ENCODE data around the gene SEH1L.
A peak's percentile ranks its signal among the peaks of the same experiment; 100 is the strongest.
"Not testable (repeated sequence)": the region's sequence is repeated elsewhere in the genome, so short reads cannot be mapped to it uniquely, and the experiment has no call there.

Gene SEH1L

DNA sequence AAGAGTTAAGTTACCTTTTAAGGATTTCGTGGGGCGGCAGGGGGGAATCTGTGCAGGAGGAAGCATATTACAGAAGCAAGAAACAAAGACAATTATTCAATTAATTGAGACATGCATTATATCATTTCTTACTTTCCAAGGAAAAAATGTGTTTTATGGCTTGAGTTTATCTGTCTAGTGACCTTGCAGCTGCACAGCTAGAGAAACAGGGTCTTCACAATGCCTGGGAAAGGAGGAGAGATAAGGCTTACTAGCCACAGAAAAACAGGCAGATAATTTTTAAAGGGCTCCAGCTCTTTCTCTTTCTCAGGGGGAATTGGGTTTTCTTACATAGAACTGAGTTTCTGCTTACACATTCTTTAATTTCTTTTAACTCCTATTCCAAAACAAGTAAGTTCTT lies 49.5 kb downstream of the SEH1L start:
- DNase-seq = not testable (repeated sequence)

DNA sequence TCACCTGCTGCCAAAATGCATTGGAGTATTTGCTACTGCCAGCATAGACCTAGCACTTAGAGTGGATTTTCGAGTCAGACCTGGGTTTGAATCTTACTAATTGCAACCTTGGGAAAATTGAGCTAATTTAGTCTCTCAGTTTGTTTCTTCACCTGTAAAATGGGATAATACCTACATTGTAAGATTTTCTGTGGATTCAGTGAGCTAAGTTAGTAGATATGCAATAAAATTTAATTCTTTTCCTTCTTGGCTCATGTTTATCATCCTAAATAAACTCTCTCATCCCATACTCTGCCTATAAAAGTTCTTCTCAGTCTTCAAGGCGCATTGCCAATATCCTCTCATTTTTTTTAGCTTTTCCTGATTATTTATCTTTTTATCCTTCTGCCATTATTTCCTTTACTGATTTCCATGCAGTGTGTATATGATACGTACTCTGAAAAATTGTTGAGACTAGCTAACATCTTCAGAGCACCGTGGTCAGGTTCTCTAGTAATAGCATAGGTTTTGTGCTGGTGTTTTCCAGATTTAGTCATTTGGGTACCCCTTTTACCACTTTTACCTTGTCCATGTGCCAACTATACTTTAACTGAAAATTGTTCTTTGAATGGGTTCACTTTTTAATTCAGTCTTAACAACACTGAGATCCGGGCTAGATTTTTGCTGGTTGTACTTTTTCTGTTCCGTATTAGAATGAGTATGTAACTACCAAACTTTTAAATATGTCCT lies 50.7 kb downstream of the SEH1L start:
- no peak for DNase-seq

DNA sequence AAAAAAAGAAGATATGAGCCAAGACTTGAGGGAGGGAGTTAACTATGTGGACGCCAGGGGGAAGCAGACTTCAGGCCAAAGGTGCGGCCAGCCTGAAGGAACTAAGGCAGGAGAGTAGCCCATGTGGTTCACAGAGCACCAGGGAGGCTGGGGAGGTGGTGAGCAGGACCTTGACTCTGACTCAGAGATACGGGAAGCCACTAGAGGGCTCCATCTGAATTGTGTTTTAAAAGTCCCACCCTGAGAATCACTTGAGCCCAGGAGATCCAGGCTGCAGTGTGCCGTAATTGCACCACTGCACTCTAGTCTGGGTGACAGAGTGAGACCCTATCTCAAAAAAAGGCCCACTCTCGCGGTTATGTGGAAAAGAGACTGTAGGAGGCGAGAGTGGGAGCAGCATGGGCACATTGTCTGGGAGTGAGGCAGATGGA lies 55.7 kb downstream of the SEH1L start:
- peak in 1 of 2 experiments; percentile 41 for DNase-seq

DNA sequence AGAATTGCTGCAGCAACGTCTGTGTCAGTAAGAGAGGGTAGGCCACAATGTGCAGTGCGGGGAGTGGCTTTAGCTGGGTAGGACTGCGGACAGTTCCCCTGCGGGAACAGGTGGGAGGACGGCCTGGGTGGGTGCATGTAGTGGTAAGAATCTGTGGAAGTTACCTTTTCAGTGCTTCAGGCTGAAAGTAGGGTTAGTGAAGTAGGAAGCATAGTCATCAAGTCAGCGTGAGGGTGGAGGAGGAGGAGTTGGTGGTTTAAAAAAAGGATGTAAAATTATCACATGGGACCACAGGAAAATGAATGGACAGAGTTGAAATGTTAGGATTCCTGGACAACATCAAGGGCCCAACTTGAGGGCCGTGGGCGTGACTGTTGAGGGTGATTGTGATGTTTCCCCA lies 56.6 kb downstream of the SEH1L start:
- DNase-seq = no peak

DNA sequence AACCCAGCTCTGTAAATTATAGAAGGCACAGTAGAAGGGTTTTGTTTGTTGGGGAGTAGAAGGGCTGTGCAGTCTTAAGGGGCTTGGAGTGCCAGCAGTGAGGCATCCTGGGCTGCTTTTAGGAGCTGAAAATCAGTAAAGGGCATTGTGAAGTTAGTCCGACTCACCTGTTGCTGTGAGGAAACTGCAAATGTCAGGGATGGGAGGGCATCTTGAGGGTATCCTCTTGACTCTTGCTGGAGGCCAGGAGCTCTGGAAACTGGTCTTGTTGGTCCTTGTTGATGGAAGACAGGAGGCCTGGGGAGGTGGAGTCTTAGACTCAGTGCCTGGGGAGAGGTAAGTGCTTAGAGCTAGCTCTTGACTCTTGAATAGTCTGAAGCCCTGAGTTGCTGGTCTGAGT lies 57.5 kb downstream of the SEH1L start:
- no peak for DNase-seq

DNA sequence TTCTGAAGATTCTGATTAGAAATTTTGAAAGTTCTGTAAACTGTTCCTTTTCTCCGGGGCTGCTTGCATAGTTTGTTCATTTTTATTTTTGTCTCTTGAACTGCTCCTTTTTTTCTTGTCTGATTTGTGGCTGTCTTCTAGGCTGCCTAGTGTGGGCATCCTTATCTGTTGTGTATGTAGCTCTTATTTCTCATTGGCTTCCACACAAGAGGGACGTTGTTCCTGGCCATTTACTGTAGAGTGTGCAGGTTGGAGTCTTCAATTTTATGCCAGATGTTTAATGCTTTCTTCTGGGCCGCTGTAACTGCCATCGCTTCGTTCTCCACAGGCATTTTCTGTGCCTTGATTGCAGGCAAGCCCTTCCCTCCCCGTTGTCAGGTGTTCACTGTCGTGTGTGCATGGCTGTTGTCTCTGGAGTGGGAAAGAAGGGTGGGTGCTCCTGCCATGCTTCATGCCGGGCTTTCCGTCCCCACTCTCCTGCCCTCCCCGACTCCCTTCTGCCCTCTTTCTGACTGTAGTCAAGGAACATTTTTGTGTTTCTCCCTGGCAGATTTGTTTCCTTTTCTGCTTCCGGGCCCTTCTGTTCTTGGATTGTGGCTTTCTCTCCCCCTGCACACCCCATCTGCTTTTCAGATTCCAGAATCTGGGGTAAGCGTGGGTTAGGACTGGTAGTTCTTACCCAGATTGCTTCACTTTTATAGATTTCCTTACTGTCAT lies 58.9 kb downstream of the SEH1L start:
- DNase-seq = no peak

DNA sequence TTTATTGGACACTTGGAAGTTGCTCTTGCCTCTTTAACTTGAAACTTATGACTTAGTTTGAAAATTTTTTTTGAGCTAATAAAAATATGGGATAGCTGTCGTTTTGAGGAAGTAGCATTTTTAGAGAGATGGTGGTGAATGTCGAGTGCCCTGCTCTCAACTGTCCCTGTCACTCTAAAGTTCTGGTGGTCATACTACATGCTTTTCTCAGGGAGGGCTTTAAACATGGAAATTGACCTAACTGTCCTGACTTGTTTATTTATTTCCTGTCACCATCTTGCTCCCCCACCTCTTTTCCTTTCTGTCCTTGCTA lies 59.4 kb downstream of the SEH1L start:
- DNase-seq = no peak

DNA sequence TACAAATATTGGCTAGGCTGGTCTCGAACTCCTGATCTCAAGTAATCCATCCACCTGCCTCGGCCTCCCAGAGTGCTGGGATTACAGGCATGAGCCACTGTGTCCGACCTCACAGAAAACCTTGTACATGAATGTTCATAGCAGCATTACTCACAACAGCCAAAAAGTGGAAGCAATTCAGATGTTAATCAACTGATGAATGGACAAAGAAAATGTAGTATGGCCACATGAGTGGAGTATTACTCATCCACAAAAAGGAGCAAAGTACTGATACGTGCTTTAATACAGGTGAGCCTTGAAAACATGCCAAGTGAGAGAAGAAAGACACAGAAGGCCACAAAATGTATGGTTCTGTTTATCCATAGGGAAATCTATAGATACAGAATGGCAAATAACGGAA lies 63.9 kb downstream of the SEH1L start:
- no peak for DNase-seq

DNA sequence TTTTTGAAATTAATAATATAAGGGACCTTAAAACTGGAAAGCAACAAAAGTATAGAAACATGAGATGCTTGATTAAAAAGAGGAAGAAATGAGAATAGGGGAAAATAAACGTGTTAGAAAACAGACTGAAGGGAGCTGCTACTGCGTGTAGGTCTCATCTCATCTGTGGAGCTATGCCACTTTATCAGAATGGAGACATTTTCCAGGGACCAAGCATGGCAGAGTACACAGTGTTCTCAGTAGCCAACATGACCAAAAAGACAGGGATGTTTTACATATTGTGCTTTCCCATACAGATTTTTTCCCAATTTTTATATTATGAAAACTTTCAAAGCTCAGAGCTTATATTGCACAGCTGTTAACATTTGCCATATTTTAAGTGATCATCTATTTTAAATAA lies 66.4 kb downstream of the SEH1L start:
- no peak for DNase-seq

DNA sequence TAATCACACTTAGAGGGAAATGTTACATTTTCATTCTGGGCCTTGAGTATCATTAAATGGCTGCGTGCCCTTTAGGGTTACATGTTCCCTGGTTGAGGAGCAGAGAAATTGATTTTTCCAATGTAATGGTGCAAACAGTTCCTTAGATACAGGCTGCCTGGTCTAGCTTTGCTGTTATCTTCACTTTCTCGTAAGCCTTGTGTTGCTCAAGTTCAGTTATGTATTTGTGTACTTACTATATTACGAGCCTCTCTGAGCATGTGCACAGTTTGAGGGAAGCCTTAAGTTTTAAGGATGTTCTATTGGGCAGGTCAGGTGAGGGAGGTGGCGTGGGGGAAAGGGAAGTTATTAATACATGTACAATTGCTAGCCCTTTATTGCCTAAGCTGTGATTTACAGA lies 67.0 kb downstream of the SEH1L start:
- no peak for DNase-seq

DNA sequence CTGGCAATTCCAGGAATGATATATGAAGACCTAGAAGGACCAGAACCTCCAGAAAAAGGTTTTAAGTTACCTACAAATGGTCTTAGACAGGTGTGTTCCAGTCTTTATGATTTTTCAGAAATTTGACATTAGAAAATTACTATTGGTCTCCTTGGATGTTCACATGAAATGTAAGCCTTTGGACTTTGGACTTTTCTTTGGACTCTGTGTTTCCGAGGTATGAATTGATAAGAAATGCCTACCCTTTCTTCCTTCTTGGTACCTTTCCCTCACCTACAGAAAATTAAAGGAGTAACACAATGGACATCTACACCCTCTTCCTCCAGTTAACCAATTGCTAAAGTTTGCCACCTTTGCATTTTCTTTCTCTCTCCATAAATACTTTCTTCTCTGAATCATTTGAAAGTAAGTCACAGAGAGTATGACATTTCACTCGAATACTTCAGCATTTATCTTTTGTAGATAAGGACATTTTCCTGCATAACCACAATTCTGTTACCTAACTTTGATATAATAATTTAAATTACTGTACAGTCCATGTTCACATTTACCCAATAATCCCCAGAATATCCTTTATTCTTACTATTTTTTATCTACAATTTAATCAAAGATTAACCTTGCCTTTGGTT lies 69.5 kb downstream of the SEH1L start:
- DNase-seq = no peak

DNA sequence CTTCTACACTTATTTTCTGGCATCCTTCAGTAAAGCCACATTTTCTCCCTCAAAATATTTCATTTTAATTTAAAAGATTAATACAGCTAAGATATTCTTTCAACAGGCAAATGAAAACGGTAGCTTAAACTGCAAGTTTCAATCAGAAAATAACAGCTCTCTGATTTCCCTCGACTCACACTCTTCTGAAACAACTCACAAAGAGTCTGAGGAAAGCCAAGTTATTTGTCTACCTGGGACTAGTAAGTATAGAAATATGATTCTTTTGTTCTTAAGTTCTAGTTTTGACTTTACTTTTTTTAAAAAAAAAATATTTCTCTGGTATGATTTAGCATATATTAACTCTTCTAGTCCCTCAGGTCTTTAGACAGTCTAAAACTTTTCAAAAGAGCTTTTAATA lies 70.6 kb downstream of the SEH1L start:
- no peak for DNase-seq

DNA sequence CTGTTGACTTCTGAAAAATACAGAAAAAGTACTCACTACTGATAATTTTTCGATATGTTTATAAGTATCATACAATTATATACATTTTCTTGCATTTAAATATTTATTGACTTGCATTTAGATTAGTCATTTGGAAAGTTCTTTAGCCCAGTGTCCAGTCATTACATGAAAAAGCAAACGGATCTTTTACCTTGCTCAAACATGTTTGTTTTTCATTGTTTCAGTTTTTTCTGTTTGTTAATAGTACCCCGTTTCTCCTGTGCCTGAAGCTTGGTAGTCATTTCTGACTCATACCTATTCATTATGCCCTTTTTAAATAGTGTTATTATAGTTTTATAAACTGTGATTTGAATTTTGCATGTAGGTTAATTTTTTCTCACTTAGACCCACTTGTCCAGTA lies 71.5 kb downstream of the SEH1L start:
- no peak for DNase-seq

DNA sequence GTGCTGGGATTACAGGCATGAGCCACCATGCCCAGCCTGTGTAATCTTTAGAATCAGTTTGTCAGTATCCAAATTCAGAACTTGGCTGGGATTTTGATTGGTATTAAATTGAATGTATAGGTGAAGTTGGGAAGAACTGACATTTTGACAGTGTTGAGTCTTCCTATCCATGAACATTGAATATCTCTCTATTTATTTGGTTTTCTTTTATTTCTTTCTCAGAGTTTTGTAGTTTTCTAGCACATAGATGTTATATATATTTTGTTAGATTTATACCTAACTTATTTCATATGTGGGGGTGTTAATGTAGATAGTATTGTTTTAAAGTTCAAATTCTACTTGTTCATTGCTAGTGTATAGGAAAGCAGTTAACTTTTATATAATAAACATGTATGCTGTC lies 74.8 kb downstream of the SEH1L start:
- no peak for DNase-seq

DNA sequence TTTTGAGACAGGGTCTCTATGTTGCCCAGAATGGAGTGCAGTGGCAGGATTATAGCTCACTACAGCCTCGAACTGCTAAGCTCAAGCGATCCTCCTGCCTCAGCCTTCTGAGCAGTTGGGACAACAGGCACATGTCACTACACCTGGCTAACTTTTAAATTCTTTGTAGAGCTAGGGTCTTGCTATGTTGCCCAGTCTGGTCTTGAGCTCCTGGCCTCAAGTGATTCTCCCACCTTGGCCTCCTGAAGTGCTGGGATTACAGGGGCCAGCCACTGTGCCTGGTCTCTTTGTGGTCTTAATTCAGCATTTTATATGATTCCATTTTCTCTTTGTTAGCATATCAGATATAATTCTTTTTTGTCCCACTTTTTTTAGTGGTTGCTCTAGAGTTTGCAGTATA lies 77.4 kb downstream of the SEH1L start:
- DNase-seq = no peak

DNA sequence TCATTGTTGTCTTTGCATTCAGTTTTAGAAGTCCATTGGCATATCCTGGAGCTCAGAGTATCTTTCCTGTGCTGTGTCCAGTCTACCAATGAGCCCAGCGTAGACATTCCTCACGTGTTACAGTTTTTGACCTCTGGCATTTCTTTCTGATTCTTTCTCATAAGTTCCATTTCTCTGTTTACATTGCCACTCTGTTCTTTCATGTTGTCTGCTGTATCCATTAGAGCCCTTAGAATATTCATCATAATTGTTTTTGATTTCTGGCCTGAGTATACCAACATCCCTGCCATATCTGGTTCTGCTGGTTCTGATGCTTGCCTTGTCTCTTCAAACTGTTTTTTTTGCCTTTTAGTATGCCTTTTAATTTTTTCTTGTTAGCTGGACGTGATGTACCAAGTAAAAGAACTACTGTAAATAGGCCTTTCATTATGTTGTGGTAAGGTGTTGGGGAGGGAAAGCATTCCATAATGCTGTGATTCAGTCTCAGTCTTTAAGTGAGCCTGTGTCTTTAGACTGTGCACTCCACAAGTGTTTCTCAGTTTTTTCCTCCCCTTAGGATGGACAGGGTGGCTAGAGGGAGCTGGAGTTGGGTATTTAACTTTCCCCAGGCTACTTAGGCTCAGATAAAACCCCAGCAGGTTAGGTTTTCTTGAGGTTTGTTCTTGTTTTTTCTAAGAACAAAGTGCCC lies 78.9 kb downstream of the SEH1L start:
- no peak for DNase-seq

DNA sequence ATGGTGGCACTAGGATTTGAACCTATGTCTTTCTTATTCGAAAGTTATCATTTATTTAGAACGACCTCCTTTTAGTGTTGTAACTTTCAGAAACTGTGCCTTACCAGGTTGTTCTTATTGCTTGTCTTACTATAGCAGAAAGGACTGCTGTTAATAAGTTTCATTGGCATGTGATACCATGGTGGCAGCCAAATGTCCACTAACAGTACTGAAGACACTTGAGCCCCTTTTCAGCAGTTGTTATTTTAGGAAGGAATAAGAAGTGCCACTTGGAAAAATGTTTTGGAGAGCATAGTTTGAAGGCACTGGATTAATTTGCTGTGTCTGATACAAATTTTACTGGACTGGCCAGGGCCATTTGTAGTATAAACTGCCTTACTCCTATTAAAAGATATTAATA lies 81.1 kb downstream of the SEH1L start:
- no peak for DNase-seq

DNA sequence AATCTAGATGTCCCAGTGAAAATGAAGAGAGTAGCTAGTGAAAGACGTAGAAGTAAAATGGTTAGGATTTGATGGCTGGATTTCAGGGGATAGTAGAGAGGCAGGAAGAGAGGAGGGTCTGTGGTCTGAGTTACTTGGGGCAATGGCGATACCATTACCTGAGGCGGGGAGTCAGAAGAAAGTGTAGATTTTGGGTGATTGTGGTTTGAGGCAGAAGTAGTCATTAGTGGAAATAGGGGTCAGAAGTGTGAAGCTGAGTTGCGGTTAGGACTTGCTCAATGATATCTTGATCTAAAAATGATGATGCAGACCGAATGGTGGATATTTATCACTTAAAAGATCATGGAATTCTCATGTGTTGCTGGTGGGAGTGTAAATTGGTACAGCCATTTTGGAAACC lies 84.4 kb downstream of the SEH1L start:
- DNase-seq = no peak

DNA sequence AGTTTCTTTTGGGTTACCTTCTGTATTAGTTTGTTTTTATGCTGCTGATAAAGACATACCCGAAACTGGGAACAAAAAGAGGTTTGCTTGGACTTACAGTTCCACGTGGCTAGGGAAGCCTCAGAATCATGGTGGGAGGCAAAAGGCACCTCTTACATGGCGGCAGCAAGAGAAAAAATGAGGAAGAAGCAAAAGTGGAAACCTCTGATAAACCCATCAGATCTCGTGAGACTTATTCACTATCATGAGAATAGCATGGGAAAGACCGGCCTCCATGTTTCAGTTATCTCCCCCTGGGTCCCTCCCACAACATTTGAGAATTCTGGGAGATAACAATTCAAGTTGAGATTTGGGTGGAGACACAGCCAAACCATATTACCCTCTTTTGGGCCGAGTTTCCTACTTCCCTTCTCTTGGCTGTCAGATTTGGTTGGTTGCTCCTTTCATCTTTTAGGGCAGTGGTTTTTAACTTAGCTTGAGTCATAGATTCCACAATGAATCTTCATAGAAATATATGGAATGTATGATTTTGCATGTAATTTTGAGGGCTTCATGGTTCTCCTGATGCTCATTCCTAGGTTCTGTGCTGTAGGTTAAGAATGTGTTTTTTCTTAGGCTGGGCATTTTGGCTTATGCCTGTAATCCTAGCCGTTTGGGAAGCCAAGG lies 87.6 kb downstream of the SEH1L start:
- DNase-seq = no peak

DNA sequence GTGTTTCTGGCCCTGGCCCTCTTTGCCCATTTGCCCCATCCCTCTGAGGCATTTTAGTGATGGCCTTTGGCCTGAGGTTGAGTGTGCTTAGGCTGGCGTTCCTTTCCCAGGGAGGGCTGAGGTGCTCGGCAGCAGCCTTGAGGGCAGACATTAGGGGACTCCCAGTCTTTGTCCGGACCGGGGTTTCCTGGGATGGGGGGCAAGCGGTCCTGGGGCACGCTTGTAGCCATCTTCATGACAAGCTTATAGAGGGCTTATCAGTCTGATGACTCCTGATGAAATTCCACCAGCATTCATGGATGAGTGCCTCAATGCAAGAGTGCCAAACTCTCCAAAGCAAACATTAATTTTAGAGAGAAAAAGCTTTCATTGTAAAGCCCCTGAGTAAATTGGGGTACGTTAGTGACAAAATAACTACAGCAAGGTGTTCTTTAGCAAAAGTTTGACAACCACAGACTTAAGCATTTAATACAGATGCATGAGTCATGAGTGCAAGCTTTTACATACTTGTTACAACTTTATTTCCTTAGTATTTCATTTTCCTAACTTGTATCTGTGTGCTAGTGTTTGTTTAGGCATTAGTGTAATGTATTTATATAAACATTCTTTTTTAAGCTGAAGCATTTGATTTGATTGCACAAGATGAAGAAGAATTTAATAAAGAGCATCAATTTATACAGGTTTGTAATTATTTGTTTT lies 89.0 kb downstream of the SEH1L start:
- DNase-seq = no peak

Measured in activated T-cell treated with anti-CD3 and anti-CD28 coated beads, Interleukin-2, amount 50 U/mL, for 48 hours (primary cell).